GM12875 (cell line): ENCODE measurements around the gene CHPF2.

ENCODE experiments used
- H3K4me3 ChIP-seq: one replicate; pipeline ENCODE4 v1.5.1; 2011; ENCODE audit warnings: low read depth, low read length, control low read depth
- CTCF ChIP-seq: IDR thresholded peaks from 2 replicates; pipeline ENCODE4 v1.5.1; 2011; ENCODE audit warnings: low read depth, mild to moderate bottlenecking, control low read depth, inconsistent platforms, low read length, moderate library complexity, borderline replicate concordance; ENCODE audit not compliant: insufficient read depth

The CHPF2 gene

DNA sequence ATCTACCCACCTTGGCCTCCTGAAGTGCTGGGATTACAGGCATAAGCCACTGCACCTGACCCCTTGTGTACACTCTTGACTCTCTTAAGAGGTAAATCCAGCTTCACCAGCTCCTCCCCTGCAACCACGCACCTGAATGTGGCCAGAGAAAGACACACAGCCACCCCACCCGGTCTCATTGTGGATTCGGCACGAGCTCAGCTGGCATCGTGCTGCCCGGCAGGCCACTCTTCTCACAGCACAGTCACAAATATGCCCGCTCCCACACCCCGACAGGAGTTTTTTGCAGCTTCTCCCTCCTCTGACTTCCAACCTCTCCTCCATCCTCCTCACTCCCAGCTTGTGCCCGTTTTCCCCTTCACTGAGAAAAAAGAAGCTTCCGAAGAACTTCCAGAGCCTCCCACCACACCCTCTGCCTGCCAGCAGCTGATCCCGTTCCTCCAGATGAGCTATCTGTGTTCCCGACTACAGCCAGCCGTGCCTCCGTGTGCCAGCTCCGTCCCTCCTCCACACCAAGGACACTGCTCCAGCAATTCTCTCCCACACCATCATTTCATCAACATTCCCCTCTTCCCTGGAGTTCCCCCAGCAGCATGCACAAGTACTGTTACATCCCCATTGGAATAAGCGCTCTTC is 24.2 kb downstream of the CHPF2 start:
- TF ChIP-seq CTCF = no peak
- H3K4me3 ChIP-seq = no peak overlapping the region

GRCh38 chr7:151257990-151258389 is 25.7 kb downstream of the CHPF2 start:
- no peak for TF ChIP-seq CTCF
- no peak overlapping the region for H3K4me3 ChIP-seq

DNA sequence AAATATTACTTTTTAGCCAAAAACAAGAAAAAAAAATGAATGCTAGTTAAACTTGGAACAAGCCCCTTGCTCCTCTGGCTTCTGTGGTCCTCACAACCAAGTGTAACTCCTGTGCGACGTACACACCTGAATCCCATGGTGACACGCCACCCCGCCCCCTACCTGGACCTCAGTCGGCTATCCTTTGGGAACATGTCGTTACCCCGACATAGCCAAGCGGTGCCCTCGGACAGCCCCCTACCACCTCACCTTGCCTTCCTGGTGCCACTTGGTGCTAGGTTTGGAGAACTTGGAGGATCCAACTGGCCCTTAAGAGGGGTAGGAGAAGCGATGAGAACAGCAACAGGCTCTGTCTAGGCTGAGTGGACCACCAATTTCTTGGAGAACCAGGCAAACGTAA is 28.2 kb downstream of the CHPF2 start:
- no peak for TF ChIP-seq CTCF

DNA sequence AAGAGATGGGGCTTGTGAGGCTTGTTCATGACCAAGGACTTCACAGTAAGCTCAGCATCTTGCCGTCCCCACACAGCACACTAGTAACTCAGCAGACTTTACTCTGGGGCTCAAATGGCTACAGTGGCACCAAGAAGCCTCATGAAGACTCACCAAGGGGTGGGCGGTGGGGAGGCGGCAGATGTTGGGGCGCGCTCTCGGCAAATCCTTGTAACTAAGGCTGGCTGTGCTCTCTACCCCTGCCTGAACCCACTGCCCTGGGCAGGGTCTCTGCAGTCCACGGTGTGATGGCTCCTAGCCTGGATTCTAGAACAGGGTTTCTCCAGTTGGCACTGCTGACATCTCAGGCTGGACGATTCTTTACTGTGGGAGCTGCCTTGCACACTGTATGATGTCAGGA is 28.6 kb downstream of the CHPF2 start:
- TF ChIP-seq CTCF = no peak
- H3K4me3 ChIP-seq = no peak overlapping the region

More for the DNA sequence above, 28.2 kb downstream of the CHPF2 start:
- no peak overlapping the region for H3K4me3 ChIP-seq

DNA sequence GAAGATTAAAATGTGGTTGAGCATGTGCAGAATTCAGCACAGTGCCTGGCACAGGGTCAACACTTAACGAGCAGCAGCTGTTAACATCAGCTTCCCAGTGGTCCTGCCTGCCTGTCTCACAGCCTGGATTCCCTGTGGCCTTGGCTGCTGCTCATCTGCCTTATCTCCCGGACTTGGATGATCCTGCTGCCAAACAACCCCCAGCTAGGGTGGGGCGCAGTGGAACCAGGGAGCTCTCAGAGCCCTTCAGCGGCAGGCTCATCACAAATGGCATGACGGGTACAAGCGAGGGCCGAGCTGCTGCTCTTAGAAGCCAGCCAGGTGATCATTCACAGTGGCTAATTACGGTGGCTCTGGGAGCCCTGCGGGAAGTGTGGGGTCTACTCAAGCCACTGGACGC is 29.2 kb downstream of the CHPF2 start:
- no peak for TF ChIP-seq CTCF
- H3K4me3 ChIP-seq = no peak overlapping the region

DNA sequence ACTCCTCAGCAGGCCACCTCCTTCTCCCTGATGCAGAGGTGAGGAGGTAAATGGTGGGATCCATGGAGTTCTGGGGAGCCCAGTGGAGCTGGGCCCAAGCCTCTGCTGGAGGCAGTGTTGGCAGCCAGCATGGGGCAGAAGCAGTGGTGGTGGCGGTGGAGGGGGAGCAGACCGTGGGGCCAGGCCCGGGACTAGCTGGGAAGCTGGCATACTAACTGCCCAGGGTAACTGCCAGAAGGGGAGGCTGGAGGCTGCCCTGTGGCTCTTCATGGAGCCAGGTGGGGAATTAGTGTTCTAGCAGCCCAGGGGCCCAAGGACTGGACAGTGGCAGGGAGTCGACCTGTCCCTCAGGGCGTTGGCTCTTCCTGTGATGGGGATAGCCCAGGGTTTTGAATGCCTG is 32.3 kb downstream of the CHPF2 start:
- TF ChIP-seq CTCF = no peak
- no peak overlapping the region for H3K4me3 ChIP-seq

GRCh38 chr7:151265351-151265931 is 33.2 kb downstream of the CHPF2 start:
- no peak for TF ChIP-seq CTCF
- H3K4me3 ChIP-seq = no peak overlapping the region
